ENCODE results near the gene CAMSAP2. TPM values are rescaled to one million over a fixed set of nuclear protein-coding genes. Genes with fewer than 3 reads are reported as not detected.
"Not testable (repeated sequence)": the region's sequence is repeated elsewhere in the genome, so short reads cannot be mapped to it uniquely, and the experiment has no call there.

The CAMSAP2 gene
- total RNA-seq, 1 experiment from 2014 or later, result 25.0 TPM

DNA sequence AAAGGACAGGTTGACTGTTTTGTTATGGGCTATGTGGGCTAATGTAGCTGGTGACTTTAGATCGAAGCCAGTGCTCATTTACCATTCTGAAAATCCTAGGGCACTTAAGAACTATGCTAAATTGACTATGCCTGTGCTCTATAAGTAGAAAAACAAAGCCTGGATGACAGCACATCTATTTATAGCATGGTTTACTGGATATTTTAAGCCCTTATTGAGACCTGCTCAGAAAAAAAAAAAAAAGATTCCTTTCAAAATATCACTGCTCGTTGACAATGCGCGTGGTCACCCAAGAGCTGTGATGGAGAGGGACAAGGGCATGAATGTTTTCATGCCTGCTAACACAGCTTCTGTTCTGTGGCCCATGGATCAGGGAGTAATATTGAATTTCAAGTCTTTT lies 48.1 kb downstream of the CAMSAP2 start (continued):
- TF ChIP-seq, protein P1, sequence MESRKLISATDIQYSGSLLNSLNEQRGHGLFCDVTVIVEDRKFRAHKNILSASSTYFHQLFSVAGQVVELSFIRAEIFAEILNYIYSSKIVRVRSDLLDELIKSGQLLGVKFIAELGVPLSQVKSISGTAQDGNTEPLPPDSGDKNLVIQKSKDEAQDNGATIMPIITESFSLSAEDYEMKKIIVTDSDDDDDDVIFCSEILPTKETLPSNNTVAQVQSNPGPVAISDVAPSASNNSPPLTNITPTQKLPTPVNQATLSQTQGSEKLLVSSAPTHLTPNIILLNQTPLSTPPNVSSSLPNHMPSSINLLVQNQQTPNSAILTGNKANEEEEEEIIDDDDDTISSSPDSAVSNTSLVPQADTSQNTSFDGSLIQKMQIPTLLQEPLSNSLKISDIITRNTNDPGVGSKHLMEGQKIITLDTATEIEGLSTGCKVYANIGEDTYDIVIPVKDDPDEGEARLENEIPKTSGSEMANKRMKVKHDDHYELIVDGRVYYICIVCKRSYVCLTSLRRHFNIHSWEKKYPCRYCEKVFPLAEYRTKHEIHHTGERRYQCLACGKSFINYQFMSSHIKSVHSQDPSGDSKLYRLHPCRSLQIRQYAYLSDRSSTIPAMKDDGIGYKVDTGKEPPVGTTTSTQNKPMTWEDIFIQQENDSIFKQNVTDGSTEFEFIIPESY (IDR thresholded peaks at IDR 0.05; ENCODE audit: extremely low read depth, insufficient replicate concordance, low read length), result no peak
- TF ChIP-seq, protein P2, sequence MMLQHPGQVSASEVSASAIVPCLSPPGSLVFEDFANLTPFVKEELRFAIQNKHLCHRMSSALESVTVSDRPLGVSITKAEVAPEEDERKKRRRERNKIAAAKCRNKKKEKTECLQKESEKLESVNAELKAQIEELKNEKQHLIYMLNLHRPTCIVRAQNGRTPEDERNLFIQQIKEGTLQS (IDR thresholded peaks at IDR 0.05), result no peak

DNA sequence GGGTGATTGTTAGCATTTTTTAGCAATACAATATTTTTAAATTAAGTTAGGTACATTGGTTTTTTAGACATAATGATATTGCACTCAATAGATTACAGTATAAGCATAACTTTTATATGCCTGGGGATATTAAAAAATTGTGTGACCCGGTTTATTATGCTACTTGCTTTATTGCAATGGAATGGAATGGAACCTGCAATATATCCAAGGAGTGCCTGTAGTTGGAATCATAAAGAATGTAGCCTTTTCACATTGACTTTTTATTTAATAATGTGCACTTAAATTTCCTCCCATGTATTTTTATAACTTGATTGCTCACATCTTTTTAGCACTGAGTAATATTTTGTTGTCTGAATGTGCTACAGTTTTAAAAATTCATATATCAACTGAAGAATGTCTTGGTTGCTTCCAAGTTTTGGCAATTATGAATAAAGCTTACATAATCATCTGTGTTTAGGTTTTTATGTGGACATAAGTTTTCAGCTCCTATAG lies 49.2 kb downstream of the CAMSAP2 start:
- ChIA-PET RAD21 (ENCODE audit: low non-redundant PET in 1 of 2, low total read pairs in 2 of 2, uncharacterized antibody in 2 of 2, unreplicated experiment in 2 of 2) (no interaction called here), POLR2A (no interaction called here), CTCF (no interaction called here)
- H3K4me2 ChIP-seq (ENCODE audit: low read length), result no peak overlapping the region
- intact Hi-C loops (cut with micrococcal nuclease), result no loop called here
- H3K27ac ChIP-seq (ENCODE audit: low read depth, low read length), result no peak overlapping the region
- no peaks in the 10 kb centered on the region for H3K27me3 ChIP-seq (ENCODE audit: insufficient read depth, low read length)
- no peaks in the 10 kb centered on the region for H3K9me2 ChIP-seq (ENCODE audit: insufficient read depth)
- H3K9me3 ChIP-seq (ENCODE audit: control insufficient read depth in 1 of 2, insufficient read depth in 1 of 2, low read depth in 1 of 2, low read length in 2 of 2), result no peaks in the 10 kb centered on the region
- no peaks in the 10 kb centered on the region for H3K4me1 ChIP-seq (ENCODE audit: control insufficient read depth in 1 of 2, insufficient read depth in 2 of 2, low read length in 2 of 2)
- TF ChIP-seq SRF (IDR thresholded peaks at IDR 0.05; ENCODE audit: low read depth) (no peak), CEBPB (IDR thresholded peaks at IDR 0.05; ENCODE audit: low read depth) (no peak), FOSL1 (IDR thresholded peaks at IDR 0.05; ENCODE audit: low read depth) (no peak), ZFX (IDR thresholded peaks at IDR 0.05) (no peak), EGR1 (IDR thresholded peaks at IDR 0.05; ENCODE audit: low read depth) (no peak), EZH2phosphoT487 (IDR thresholded peaks at IDR 0.05; ENCODE audit: borderline replicate concordance) (no peak), TCF7L2 (IDR thresholded peaks at IDR 0.05; ENCODE audit: borderline replicate concordance, extremely low read depth, insufficient read depth, insufficient read length) (no peak), SIN3A (IDR thresholded peaks at IDR 0.05; ENCODE audit: low read depth) (no peak)
- TF ChIP-seq, protein P3, sequence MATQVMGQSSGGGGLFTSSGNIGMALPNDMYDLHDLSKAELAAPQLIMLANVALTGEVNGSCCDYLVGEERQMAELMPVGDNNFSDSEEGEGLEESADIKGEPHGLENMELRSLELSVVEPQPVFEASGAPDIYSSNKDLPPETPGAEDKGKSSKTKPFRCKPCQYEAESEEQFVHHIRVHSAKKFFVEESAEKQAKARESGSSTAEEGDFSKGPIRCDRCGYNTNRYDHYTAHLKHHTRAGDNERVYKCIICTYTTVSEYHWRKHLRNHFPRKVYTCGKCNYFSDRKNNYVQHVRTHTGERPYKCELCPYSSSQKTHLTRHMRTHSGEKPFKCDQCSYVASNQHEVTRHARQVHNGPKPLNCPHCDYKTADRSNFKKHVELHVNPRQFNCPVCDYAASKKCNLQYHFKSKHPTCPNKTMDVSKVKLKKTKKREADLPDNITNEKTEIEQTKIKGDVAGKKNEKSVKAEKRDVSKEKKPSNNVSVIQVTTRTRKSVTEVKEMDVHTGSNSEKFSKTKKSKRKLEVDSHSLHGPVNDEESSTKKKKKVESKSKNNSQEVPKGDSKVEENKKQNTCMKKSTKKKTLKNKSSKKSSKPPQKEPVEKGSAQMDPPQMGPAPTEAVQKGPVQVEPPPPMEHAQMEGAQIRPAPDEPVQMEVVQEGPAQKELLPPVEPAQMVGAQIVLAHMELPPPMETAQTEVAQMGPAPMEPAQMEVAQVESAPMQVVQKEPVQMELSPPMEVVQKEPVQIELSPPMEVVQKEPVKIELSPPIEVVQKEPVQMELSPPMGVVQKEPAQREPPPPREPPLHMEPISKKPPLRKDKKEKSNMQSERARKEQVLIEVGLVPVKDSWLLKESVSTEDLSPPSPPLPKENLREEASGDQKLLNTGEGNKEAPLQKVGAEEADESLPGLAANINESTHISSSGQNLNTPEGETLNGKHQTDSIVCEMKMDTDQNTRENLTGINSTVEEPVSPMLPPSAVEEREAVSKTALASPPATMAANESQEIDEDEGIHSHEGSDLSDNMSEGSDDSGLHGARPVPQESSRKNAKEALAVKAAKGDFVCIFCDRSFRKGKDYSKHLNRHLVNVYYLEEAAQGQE (IDR thresholded peaks at IDR 0.05; ENCODE audit: low read depth), result no peak
- BruUV-seq (replicated peaks), result no TSS peak
- no peaks in the 10 kb centered on the region; the same call in 1 of the 2 replicates for H4K20me1 ChIP-seq (ENCODE audit: insufficient read depth)
- ATAC-seq, result no peak
- no peak overlapping the region for H3K4me3 ChIP-seq (replicated peaks in 1 of 2; ENCODE audit: low read depth in 1 of 2, low read length in 2 of 2)
- H2AFZ ChIP-seq (ENCODE audit: low read depth, low read length, poor library complexity, severe bottlenecking), result no peak overlapping the region
- H3K9ac ChIP-seq (ENCODE audit: low read length), result no peak overlapping the region
- H3K79me2 ChIP-seq (ENCODE audit: insufficient read depth, low read length), result peaks cover 73% of the 10 kb centered on the region
- H3K36me3 ChIP-seq (ENCODE audit: control insufficient read depth in 1 of 2, insufficient read depth in 2 of 2, low read length in 2 of 2), result no peaks in the 10 kb centered on the region
- DNase-seq (ENCODE audit: low read depth, low spot score), result no peak

DNA sequence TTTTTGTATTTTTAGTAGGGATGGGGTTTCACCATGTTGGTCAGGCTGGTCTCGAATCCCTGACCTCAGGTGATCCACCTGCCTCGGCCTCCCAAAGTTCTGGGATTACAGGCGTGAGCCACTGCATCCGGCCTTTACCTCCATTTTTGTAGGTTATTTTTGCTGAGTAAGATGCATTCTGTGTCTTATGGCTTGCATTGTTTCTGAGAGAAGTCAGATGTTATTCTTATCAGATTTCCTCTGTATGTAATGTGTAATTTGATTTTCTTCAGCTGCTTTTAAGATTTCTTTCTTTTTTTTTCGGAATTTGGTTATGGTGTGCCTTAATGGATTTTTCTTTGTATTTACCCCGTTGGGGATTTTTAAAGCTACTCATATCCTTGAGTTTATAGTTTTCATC lies 52.3 kb downstream of the CAMSAP2 start:
- ATAC-seq; BruUV-seq (replicated peaks); intact Hi-C loops (cut with micrococcal nuclease): not testable (repeated sequence)

More for the DNA sequence above, 52.3 kb downstream of the CAMSAP2 start:
- H3K4me3 ChIP-seq (replicated peaks in 1 of 2; ENCODE audit: low read depth in 1 of 2, low read length in 2 of 2); H2AFZ ChIP-seq (ENCODE audit: low read depth, low read length, poor library complexity, severe bottlenecking); H3K27ac ChIP-seq (ENCODE audit: low read depth, low read length); H4K20me1 ChIP-seq (ENCODE audit: insufficient read depth); H3K4me2 ChIP-seq (ENCODE audit: low read length); H3K9me3 ChIP-seq (ENCODE audit: control insufficient read depth in 1 of 2, insufficient read depth in 1 of 2, low read depth in 1 of 2, low read length in 2 of 2); H3K27me3 ChIP-seq (ENCODE audit: insufficient read depth, low read length); H3K36me3 ChIP-seq (ENCODE audit: control insufficient read depth in 1 of 2, insufficient read depth in 2 of 2, low read length in 2 of 2); H3K9me2 ChIP-seq (ENCODE audit: insufficient read depth); DNase-seq (ENCODE audit: low read depth, low spot score); H3K9ac ChIP-seq (ENCODE audit: low read length); POLR2A ChIA-PET; RAD21 ChIA-PET (ENCODE audit: low non-redundant PET in 1 of 2, low total read pairs in 2 of 2, uncharacterized antibody in 2 of 2, unreplicated experiment in 2 of 2): not testable (repeated sequence)
- Histone ChIP-seq H3K4me1 (ENCODE audit: control insufficient read depth in 1 of 2, insufficient read depth in 2 of 2, low read length in 2 of 2) (peaks cover 6 to 18% of the 10 kb centered on the region in 2 experiments), H3K79me2 (ENCODE audit: insufficient read depth, low read length) (peaks cover 77% of the 10 kb centered on the region)
- CTCF ChIA-PET, result interaction anchor here (0.8 to 1.1 kb wide), 2 partner anchors 11 to 169 kb away, joined by 3 read pairs; no protein-coding TSS in a partner anchor
